KMS-11 (cell line): ENCODE measurements around the gene CAMTA1.

Experiments used
- H2AFZ ChIP-seq: fragments of 200-600 bp; sonication (generic); 2 replicates; pipeline ENCODE4 v1.6.1; 2016; ENCODE audit warnings: antibody characterized with exemption, mixed run types, low read depth
- H3K27ac ChIP-seq: fragments of 200-600 bp; sonication (generic); 2 replicates; pipeline ENCODE4 v1.6.1; 2016; ENCODE audit warnings: mild to moderate bottlenecking, mixed run types
- H3K27me3 ChIP-seq: fragments of 200-600 bp; sonication (generic); 2 replicates; pipeline ENCODE4 v1.6.1; 2017; ENCODE audit warnings: mild to moderate bottlenecking, low read depth, mixed run types, moderate library complexity; ENCODE audit not compliant: insufficient read depth
- H3K36me3 ChIP-seq: fragments of 200-600 bp; sonication (generic); 2 replicates; pipeline ENCODE4 v1.6.1; 2017; ENCODE audit warnings: mild to moderate bottlenecking, mixed run types; ENCODE audit not compliant: insufficient read depth
- H3K4me1 ChIP-seq: fragments of 200-600 bp; sonication (generic); 2 replicates; pipeline ENCODE4 v1.6.1; 2016; ENCODE audit warnings: mild to moderate bottlenecking, low read depth, mixed run types; ENCODE audit not compliant: poor library complexity, severe bottlenecking
- H3K4me2 ChIP-seq: fragments of 200-600 bp; sonication (generic); 2 replicates; pipeline ENCODE4 v1.7.0; 2016; ENCODE audit warnings: mild to moderate bottlenecking, mixed run types
- H3K4me3 ChIP-seq: fragments of 200-600 bp; sonication (generic); IDR thresholded peaks from 2 replicates; pipeline ENCODE4 v1.6.1; 2017; ENCODE audit warnings: low read depth, low read length, mixed read lengths; ENCODE audit not compliant: insufficient read depth
- H3K79me2 ChIP-seq: fragments of 200-600 bp; sonication (generic); 2 replicates; pipeline ENCODE4 v1.6.1; 2016; ENCODE audit warnings: low read depth, mixed run types; ENCODE audit not compliant: insufficient read depth
- H3K9ac ChIP-seq: fragments of 200-600 bp; sonication (generic); 2 replicates; pipeline ENCODE4 v1.6.1; 2016; ENCODE audit warnings: mild to moderate bottlenecking, mixed run types
- H4K20me1 ChIP-seq: fragments of 200-600 bp; sonication (generic); 2 replicates; pipeline ENCODE4 v1.6.1; 2016; ENCODE audit warnings: mild to moderate bottlenecking, mixed run types; ENCODE audit not compliant: insufficient read depth
- TF ChIP-seq, protein P1 (sequence below): fragments of 200-600 bp; sonication (generic); conservative IDR thresholded peaks from 2 replicates; pipeline ENCODE4 v1.6.1; 2017; ENCODE audit warnings: low read depth, mild to moderate bottlenecking, antibody characterized with exemption, low read length, moderate library complexity, mixed read lengths

The CAMTA1 gene

DNA sequence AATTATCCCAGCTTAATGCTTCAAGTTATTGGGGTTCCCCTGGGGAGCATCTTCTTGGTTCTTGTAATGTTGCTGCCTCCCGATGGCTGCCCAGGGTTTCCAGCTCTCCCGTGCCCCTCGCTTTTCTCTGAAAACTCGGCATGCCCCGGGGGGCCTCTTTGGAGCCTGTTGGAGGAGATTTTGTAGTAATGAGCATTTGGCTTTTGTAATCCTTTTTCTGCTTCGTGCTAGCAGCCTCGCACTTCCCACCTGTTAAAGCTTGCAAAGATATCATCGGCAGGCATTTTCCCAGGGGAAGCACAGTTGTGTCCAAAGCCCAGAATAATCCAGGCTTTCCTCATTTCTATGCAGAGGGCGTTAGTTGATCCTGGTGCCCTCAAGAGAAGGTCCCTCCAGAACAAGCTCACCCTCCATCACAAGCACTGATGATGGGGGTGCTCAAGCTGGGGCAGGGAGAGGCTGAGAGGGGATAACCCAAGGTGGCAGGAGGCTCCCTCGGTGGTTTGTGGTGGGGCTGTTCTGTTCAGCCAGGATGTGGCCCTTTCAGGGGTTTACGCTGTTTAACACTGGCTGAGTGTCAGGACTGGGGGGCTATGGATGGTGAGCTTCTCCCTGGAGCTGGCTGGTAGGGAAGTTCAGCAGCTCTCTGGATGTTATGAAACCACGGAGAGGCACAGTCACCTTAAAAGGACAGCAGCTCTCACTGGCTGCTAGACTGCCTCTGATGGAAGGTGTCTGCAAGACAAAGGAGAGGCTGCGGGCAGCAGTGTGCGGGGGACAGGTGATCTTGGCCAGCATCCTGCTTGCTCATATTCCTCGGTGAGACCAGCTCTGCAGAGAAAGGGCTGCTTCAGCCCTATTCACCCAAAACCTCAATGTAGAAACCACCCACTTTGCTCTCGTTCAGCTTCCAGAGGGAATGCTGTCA is 508.7 kb downstream of the CAMTA1 start:
- H3K4me1 ChIP-seq = no peaks in the 10 kb centered on the region
- no peak overlapping the region for H3K9ac ChIP-seq
- H2AFZ ChIP-seq = no peak overlapping the region
- TF ChIP-seq, protein P1, sequence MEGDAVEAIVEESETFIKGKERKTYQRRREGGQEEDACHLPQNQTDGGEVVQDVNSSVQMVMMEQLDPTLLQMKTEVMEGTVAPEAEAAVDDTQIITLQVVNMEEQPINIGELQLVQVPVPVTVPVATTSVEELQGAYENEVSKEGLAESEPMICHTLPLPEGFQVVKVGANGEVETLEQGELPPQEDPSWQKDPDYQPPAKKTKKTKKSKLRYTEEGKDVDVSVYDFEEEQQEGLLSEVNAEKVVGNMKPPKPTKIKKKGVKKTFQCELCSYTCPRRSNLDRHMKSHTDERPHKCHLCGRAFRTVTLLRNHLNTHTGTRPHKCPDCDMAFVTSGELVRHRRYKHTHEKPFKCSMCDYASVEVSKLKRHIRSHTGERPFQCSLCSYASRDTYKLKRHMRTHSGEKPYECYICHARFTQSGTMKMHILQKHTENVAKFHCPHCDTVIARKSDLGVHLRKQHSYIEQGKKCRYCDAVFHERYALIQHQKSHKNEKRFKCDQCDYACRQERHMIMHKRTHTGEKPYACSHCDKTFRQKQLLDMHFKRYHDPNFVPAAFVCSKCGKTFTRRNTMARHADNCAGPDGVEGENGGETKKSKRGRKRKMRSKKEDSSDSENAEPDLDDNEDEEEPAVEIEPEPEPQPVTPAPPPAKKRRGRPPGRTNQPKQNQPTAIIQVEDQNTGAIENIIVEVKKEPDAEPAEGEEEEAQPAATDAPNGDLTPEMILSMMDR = no peak
- no peaks in the 10 kb centered on the region for H3K79me2 ChIP-seq
- no peak overlapping the region for H3K4me3 ChIP-seq
- no peaks in the 10 kb centered on the region for H4K20me1 ChIP-seq
- H3K27ac ChIP-seq = no peak overlapping the region
- no peaks in the 10 kb centered on the region for H3K36me3 ChIP-seq
- peaks cover 25% of the 10 kb centered on the region; the same call in 1 of the 2 replicates for H3K27me3 ChIP-seq
- H3K4me2 ChIP-seq = no peak overlapping the region

DNA sequence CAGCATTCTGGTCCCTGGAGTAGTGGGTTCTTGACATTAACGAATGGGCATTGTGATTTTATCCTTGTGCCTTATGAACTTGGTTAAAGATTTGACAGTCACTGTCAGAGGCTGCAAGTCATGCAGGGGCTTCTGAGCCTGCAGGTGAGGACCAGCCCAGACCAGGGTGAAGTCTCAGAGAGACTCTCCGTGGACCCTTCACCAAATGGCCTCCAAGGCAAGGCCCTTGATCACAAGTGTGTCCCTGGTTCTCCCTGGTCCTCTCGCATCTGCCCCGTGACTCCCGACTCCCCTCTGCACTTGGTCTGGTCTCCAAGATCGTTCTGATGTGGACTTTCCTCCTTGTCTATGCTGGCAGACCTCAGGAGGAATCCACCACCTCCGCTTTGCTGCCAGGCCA is 509.4 kb downstream of the CAMTA1 start:
- H2AFZ ChIP-seq = no peak overlapping the region
- H3K9ac ChIP-seq = no peak overlapping the region
- no peaks in the 10 kb centered on the region for H3K4me1 ChIP-seq
- H3K27me3 ChIP-seq = peaks cover 28% of the 10 kb centered on the region; the same call in 1 of the 2 replicates
- H4K20me1 ChIP-seq = no peaks in the 10 kb centered on the region
- no peak overlapping the region for H3K27ac ChIP-seq
- TF ChIP-seq, protein P1 = no peak
- H3K79me2 ChIP-seq = no peaks in the 10 kb centered on the region
- H3K36me3 ChIP-seq = no peaks in the 10 kb centered on the region
- no peak overlapping the region for H3K4me3 ChIP-seq
- no peak overlapping the region for H3K4me2 ChIP-seq

DNA sequence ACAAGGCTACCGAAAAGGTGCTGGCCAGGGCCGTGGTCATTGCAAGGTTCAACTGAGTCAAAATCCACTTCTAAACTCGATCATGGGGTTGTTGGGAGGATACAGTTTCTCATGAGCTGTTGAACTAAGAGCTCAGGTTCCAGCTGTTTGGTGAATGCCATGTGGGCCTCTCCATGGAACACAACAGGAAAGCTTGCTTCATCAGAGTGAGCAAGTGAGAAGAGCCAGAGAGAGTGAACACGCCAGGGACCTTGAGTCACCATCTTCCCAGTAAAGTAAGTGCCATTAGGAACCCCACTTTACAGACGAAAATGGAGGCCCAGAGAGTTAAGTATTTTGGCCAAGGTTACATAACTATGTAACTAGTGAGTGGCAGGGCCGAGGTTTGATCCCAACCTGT is 510.7 kb downstream of the CAMTA1 start:
- Histone ChIP-seq H3K27me3 (peaks cover 24% of the 10 kb centered on the region; the same call in 1 of the 2 replicates), H3K4me3 (no peak overlapping the region), H3K27ac (no peak overlapping the region), H3K4me1 (no peaks in the 10 kb centered on the region), H2AFZ (no peak overlapping the region), H3K79me2 (no peaks in the 10 kb centered on the region), H3K9ac (no peak overlapping the region), H4K20me1 (no peaks in the 10 kb centered on the region), H3K36me3 (no peaks in the 10 kb centered on the region), H3K4me2 (no peak overlapping the region)
- TF ChIP-seq, protein P1 = no peak

DNA sequence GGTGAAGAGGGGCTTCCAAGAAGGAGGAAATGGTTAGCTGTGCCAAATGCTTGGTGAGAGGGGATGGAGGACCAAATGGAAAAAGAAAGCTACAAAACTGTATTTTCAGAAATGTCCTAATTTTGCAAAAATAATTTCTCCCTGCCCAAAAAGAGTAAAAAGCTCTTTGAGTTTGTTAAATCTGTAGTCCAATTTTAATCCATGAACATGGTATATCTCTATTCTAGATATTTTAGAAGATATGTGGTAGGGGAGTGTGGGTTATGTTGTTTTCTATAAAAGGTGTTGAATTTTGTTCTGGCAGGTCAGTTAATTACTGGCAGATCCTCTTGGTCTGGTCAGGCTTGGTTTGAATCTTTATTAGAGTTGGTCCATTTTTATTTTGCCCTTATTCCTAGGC is 511.7 kb downstream of the CAMTA1 start:
- Histone ChIP-seq H2AFZ (no peak overlapping the region), H3K4me2 (no peak overlapping the region), H3K4me3 (no peak overlapping the region), H3K36me3 (no peaks in the 10 kb centered on the region), H4K20me1 (no peaks in the 10 kb centered on the region), H3K4me1 (no peaks in the 10 kb centered on the region), H3K27me3 (peaks cover 17% of the 10 kb centered on the region; the same call in 1 of the 2 replicates), H3K79me2 (no peaks in the 10 kb centered on the region), H3K27ac (no peak overlapping the region), H3K9ac (no peak overlapping the region)
- TF ChIP-seq, protein P1 = no peak
